Immature natural killer cell (primary cell): ENCODE data around the gene MBD2. TPM values are rescaled to one million over a fixed set of nuclear protein-coding genes. Genes with fewer than 3 reads are reported as not detected.
"Not testable (repeated sequence)": the region's sequence is repeated elsewhere in the genome, so short reads cannot be mapped to it uniquely, and the experiment has no call there.

Experiments
- DNase-seq, 3 donors: peaks; one replicate each; pipeline ENCODE4 v3.0.0; 2022; ENCODE audit warnings: mixed read lengths in 1 of 3
- H3K27ac Mint-ChIP-seq, 6 donors: one replicate each; pipeline ENCODE4 v1.8.0; 2020; ENCODE audit warnings: mixed read lengths in 6 of 6, mild to moderate bottlenecking in 5 of 6, inconsistent platforms in 4 of 6, moderate library complexity in 3 of 6
- H3K27me3 Mint-ChIP-seq, 3 donors: one replicate each; pipeline ENCODE4 v1.8.0; 2020 to 2021; ENCODE audit warnings: low read depth in 3 of 3, mild to moderate bottlenecking in 3 of 3, mixed read lengths in 3 of 3, moderate library complexity in 3 of 3, inconsistent platforms in 1 of 3
- H3K36me3 Mint-ChIP-seq, 3 donors: one replicate each; pipeline ENCODE4 v1.8.0; 2020; ENCODE audit warnings: mixed read lengths in 3 of 3, inconsistent platforms in 2 of 3, mild to moderate bottlenecking in 2 of 3
- H3K4me1 Mint-ChIP-seq, 2 donors: one replicate each; pipeline ENCODE4 v1.8.0; 2020; ENCODE audit warnings: inconsistent platforms in 2 of 2, mild to moderate bottlenecking in 2 of 2, mixed read lengths in 2 of 2, moderate library complexity in 1 of 2
- H3K4me3 Mint-ChIP-seq, 5 donors: one replicate each; pipeline ENCODE4 v1.8.0; 2020; ENCODE audit warnings: mild to moderate bottlenecking in 5 of 5, mixed read lengths in 5 of 5, inconsistent platforms in 3 of 5, moderate library complexity in 3 of 5
- H3K9me3 Mint-ChIP-seq, 6 donors: one replicate each; pipeline ENCODE4 v1.8.0; 2020; ENCODE audit warnings: mild to moderate bottlenecking in 6 of 6, mixed read lengths in 6 of 6, inconsistent platforms in 4 of 6, moderate library complexity in 3 of 6
- polyA plus RNA-seq, 3 donors: library from polyadenylated mRNA; unstranded; fragments of 300-500 nt; fragmentation: Illumina TruSeq; gene quantifications; one replicate each; pipeline ENCODE4 v1.2.3, GENCODE V29; 2021

MBD2 gene
- polyA plus RNA-seq: 1 to 10 TPM; 3.7 to 8.1 (median 7.8) TPM

GRCh38 chr18:54224379-54225014 lies at the start of gene MBD2:
TSS of gene MBD2 (minus strand) at chr18:54224669. CDS start at chr18:54224559, 110 bp downstream.
- peaks cover 39 to 47% of the 10 kb centered on the region in 2 donors for H3K4me1 Mint-ChIP-seq
- H3K27ac Mint-ChIP-seq: peak within 1 kb of the TSS; percentile 79 to 96 (median 94)
- H3K36me3 Mint-ChIP-seq: no peaks in the 10 kb centered on the region

GRCh38 chr18:54269893-54270844 lies 45.7 kb upstream of the MBD2 start:
- H3K27ac Mint-ChIP-seq: peak overlapping the region; percentile 94 to 98 (median 96)
- peak; percentile 6 to 60 (median 20) for DNase-seq
- peak overlapping the region; percentile 92 to 97 (median 95) for H3K4me3 Mint-ChIP-seq
- H3K4me1 Mint-ChIP-seq: peaks cover 19 to 27% of the 10 kb centered on the region in 2 donors
- H3K9me3 Mint-ChIP-seq: no peaks in the 10 kb centered on the region
- peaks cover 0 to 1% (median 0%) of the 10 kb centered on the region in 3 donors for H3K36me3 Mint-ChIP-seq
- peaks cover 6 to 12% (median 8%) of the 10 kb centered on the region in 3 donors for H3K27me3 Mint-ChIP-seq

More at GRCh38 chr18:54224379-54225014, at the start of gene MBD2:
- H3K4me3 Mint-ChIP-seq: peak within 1 kb of the TSS; percentile 86 to 94 (median 93)
- peak; percentile 95 for DNase-seq
- H3K27me3 Mint-ChIP-seq: peaks cover 7 to 13% (median 11%) of the 10 kb centered on the region in 3 donors
- no peaks in the 10 kb centered on the region for H3K9me3 Mint-ChIP-seq

- H3K4me3 Mint-ChIP-seq: peak overlapping the region; percentile 92 to 97 (median 95)
- peaks cover 19 to 27% of the 10 kb centered on the region in 2 donors for H3K4me1 Mint-ChIP-seq
- peak in 1 of 3 donors; percentile 3 for DNase-seq
- H3K36me3 Mint-ChIP-seq: no peaks in the 10 kb centered on the region
- H3K27me3 Mint-ChIP-seq: peaks cover 6 to 12% (median 8%) of the 10 kb centered on the region in 3 donors
- H3K27ac Mint-ChIP-seq: peak overlapping the region; percentile 94 to 98 (median 98)
- H3K9me3 Mint-ChIP-seq: no peaks in the 10 kb centered on the region
Measured at GRCh38 chr18:54268751-54269150, 44.3 kb upstream of the MBD2 start.

GRCh38 chr18:54267701-54268100 lies 43.2 kb upstream of the MBD2 start:
- no peak for DNase-seq
- Mint-ChIP-seq H3K9me3 (no peaks in the 10 kb centered on the region), H3K4me3 (no peak overlapping the region), H3K27ac (peak overlapping the region in 5 of 6 donors; percentile 34 to 77 (median 66)), H3K4me1 (peaks cover 19 to 27% of the 10 kb centered on the region in 2 donors), H3K27me3 (peaks cover 6 to 13% (median 8%) of the 10 kb centered on the region in 3 donors), H3K36me3 (no peaks in the 10 kb centered on the region)

GRCh38 chr18:54263904-54264336 lies 39.5 kb upstream of the MBD2 start:
- H3K27ac Mint-ChIP-seq: no peak overlapping the region
- no peaks in the 10 kb centered on the region for H3K9me3 Mint-ChIP-seq
- H3K4me1 Mint-ChIP-seq: peaks cover under 1 to 6% of the 10 kb centered on the region in 2 donors
- H3K36me3 Mint-ChIP-seq: peaks cover 0 to 3% (median 0%) of the 10 kb centered on the region in 3 donors
- no peak for DNase-seq
- no peak overlapping the region for H3K4me3 Mint-ChIP-seq
- H3K27me3 Mint-ChIP-seq: peaks cover 0 to 5% (median 2%) of the 10 kb centered on the region in 3 donors

GRCh38 chr18:54261894-54262293 lies 37.4 kb upstream of the MBD2 start:
- peaks cover 0 to 3% (median 0%) of the 10 kb centered on the region in 3 donors for H3K36me3 Mint-ChIP-seq
- no peaks in the 10 kb centered on the region for H3K4me1 Mint-ChIP-seq
- DNase-seq: no peak
- H3K9me3 Mint-ChIP-seq: no peaks in the 10 kb centered on the region
- H3K4me3 Mint-ChIP-seq: no peak overlapping the region
- H3K27me3 Mint-ChIP-seq: peaks cover 0 to 2% (median 2%) of the 10 kb centered on the region in 3 donors
- no peak overlapping the region for H3K27ac Mint-ChIP-seq

GRCh38 chr18:54260396-54261072 lies 36.1 kb upstream of the MBD2 start:
- Mint-ChIP-seq H3K27ac (no peak overlapping the region), H3K36me3 (peaks cover 0 to 3% (median 0%) of the 10 kb centered on the region in 3 donors), H3K4me1 (no peaks in the 10 kb centered on the region), H3K9me3 (no peaks in the 10 kb centered on the region), H3K27me3 (peaks cover 0 to 2% (median 2%) of the 10 kb centered on the region in 3 donors), H3K4me3 (no peak overlapping the region)
- no peak for DNase-seq

- H3K4me1 Mint-ChIP-seq, H3K27ac Mint-ChIP-seq, H3K36me3 Mint-ChIP-seq, H3K9me3 Mint-ChIP-seq, H3K4me3 Mint-ChIP-seq, H3K27me3 Mint-ChIP-seq, DNase-seq: not testable (repeated sequence)
Measured at GRCh38 chr18:54257818-54258217, 33.3 kb upstream of the MBD2 start.

- H3K27ac Mint-ChIP-seq: no peak overlapping the region
- peaks cover 0 to 3% (median 0%) of the 10 kb centered on the region in 3 donors for H3K27me3 Mint-ChIP-seq
- no peaks in the 10 kb centered on the region for H3K9me3 Mint-ChIP-seq
- no peak overlapping the region for H3K4me3 Mint-ChIP-seq
- H3K4me1 Mint-ChIP-seq: no peaks in the 10 kb centered on the region
- H3K36me3 Mint-ChIP-seq: peaks cover 0 to 3% (median 0%) of the 10 kb centered on the region in 3 donors
- no peak for DNase-seq
Measured at GRCh38 chr18:54257015-54257414, 32.5 kb upstream of the MBD2 start.

- peaks cover 0 to 3% (median 2%) of the 10 kb centered on the region in 3 donors for H3K27me3 Mint-ChIP-seq
- H3K27ac Mint-ChIP-seq: no peak overlapping the region
- no peaks in the 10 kb centered on the region for H3K9me3 Mint-ChIP-seq
- DNase-seq: no peak
- peaks cover 0 to 3% (median 0%) of the 10 kb centered on the region in 3 donors for H3K36me3 Mint-ChIP-seq
- peaks cover 0 to 2% of the 10 kb centered on the region in 2 donors for H3K4me1 Mint-ChIP-seq
- H3K4me3 Mint-ChIP-seq: no peak overlapping the region
Measured at GRCh38 chr18:54255141-54255540, 30.7 kb upstream of the MBD2 start.

GRCh38 chr18:54254265-54254758 lies 29.8 kb upstream of the MBD2 start:
- Mint-ChIP-seq H3K9me3 (no peaks in the 10 kb centered on the region), H3K4me1 (peaks cover 0 to 2% of the 10 kb centered on the region in 2 donors), H3K36me3 (no peaks in the 10 kb centered on the region), H3K27ac (no peak overlapping the region), H3K4me3 (no peak overlapping the region), H3K27me3 (peaks cover 0 to 3% (median 2%) of the 10 kb centered on the region in 3 donors)
- no peak for DNase-seq

- H3K36me3 Mint-ChIP-seq: no peaks in the 10 kb centered on the region
- no peak overlapping the region for H3K4me3 Mint-ChIP-seq
- H3K27me3 Mint-ChIP-seq: peaks cover 0 to 2% (median 2%) of the 10 kb centered on the region in 3 donors
- no peaks in the 10 kb centered on the region for H3K9me3 Mint-ChIP-seq
- peaks cover 0 to 2% of the 10 kb centered on the region in 2 donors for H3K4me1 Mint-ChIP-seq
- DNase-seq: no peak
- H3K27ac Mint-ChIP-seq: no peak overlapping the region
Measured at GRCh38 chr18:54251606-54252390, 27.3 kb upstream of the MBD2 start.
